CMK (cell line): ENCODE measurements around the gene KIFAP3.
"Not testable (repeated sequence)": the region's sequence is repeated elsewhere in the genome, so short reads cannot be mapped to it uniquely, and the experiment has no call there.

Experiments
- DNase-seq: peaks from one replicate; pipeline ENCODE4 v3.0.0-alpha.2; 2010; ENCODE audit warnings: low read depth

Gene KIFAP3

DNA sequence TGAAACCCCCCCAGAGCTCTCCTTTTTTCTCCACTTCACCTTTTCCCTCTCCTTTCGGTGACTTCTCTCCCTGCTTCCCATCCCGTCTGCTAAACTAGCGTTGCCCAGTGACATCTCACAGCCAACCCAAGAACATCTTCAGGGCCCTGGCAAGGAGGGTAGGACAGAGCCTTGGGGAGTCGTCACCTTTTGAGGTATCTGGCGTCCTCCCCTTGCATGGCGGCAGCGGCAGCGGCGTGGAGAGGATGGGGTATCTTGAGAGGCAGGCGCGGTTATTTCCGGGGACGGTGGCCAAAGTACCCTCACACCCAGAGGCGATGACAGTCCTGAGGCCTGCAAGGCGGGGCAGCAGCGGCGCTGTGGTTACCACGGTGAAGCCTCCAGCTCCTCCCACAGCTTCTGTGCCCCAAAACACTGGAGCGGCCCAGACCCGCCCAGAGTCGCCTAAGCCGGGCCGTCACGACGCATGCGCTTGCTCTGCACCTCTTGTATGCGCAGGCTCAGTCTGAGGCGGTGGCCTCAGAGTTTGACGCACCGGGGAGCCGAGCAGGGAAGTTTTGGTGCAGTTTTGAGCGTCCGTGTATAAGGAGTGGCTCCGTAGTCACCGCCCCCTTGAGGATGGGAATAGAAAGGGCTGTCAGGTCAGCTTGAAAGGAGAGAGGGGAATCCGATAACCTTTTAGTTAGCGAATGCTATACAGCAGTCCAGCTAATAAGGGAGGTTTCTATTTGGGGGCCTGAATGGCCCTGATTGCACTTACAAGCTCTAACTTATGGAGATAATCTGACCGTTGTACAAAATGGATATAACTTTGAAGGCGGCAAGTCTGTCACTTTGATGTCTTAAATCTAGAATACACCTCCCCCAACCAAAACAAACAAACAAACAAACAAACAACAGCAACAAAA, at the start of gene KIFAP3:
TSS of gene KIFAP3 (minus strand) at position 446 of the 908 bp plus-strand sequence. CDS start at position 218, 228 bp downstream.
- DNase-seq = peak; percentile 100

DNA sequence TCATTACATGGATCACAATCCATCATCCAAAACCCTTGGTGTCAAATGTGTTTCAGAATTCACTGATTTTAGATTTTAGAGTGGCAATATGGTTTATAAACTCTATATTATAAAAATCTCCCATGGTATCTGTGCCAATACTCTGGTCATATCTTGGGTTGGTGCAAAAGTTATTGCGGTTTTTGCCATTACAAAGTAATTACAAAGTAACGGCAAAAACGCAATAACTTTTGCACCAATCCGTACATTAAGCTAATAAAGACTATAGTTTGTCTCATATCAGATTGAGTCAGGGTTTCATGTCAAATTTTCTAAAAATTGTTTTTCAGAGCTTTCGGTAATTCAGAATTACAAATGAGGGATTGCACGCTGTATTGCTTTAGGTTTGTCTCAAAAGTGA, 47.9 kb upstream of the KIFAP3 start:
- DNase-seq = no peak

DNA sequence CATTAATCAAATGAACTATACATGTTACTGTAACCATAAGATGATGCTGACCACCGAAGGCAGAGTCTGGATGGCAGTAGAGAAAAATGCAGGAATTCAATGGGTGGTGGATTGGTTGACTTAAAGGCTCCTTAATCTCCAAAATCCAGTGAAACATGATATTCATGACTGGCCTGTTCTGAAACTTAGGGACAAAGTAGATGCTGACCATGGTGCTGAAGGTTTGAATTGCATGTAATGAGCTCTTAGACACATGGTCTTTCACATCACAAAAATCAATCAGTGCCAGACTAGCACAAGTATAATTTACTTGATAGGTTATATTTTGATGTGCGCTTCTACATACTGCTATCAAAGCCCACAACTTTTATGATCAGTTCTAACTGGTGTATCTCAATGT, 40.4 kb upstream of the KIFAP3 start:
- no peak for DNase-seq

DNA sequence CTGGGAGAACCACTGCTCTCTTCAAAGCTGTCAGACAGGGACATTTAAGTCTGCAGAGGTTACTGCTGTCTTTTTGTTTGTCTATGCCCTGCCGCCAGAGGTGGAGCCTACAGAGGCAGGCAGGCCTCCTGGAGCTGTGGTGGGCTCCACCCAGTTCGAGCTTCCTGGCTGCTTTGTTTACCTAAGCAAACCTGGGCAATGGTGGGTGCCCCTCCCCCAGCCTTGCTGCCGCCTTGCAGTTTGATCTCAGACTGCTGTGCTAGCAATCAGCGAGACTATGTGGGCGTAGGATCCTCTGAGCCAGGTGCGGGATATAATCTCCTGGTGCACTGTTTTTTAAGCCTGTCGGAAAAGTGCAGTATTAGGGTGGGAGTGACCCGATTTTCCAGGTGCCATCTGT, 38.6 kb upstream of the KIFAP3 start:
- DNase-seq = not testable (repeated sequence)

DNA sequence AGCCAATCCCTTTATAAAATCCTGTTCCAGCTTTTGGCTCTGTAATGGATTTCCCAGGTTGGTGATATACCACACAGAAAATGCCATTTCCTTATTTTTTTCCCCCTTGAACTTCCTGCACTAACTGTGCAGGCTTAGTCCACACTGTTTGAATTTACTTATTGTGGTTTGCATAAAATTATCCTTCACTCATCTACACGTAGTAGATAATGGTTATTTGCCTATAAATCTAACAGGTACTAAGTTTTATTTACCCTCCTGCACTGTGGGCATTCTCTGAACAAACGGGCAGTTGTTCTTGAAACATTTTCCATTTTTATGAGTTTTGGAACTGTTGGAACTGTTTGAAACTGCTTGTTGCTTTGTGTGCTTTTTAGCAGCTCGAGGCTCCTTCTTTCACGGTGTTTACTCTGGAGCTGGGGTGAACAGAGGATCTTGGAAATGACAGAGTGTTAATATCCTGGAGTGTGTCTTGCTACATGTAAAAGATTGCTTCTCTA, 23.0 kb upstream of the KIFAP3 start:
- DNase-seq = no peak

DNA sequence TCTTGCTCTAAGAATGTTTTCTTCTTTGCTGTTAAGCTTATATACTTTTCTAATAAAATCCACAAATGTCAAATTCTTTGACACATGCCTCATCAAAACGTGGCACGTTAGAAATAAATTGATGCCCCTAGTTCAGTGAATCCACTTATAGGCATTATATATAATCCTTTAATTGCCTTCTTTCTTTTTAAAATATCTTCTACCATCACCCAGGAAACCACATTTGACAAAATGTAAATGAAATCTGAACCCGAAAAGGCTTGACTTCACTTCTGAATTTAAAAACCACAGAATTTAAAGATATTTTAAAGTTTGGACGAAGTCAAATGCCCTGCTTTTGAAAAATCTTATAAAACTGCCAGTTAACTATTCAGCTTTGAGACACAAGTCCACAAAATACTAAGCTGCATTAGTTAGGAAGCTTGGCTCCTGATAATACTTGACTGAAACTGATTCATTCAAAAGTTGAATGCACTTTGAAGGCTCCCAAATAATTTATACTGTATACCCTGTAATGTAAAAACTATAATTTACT, 22.4 kb upstream of the KIFAP3 start:
- no peak for DNase-seq

DNA sequence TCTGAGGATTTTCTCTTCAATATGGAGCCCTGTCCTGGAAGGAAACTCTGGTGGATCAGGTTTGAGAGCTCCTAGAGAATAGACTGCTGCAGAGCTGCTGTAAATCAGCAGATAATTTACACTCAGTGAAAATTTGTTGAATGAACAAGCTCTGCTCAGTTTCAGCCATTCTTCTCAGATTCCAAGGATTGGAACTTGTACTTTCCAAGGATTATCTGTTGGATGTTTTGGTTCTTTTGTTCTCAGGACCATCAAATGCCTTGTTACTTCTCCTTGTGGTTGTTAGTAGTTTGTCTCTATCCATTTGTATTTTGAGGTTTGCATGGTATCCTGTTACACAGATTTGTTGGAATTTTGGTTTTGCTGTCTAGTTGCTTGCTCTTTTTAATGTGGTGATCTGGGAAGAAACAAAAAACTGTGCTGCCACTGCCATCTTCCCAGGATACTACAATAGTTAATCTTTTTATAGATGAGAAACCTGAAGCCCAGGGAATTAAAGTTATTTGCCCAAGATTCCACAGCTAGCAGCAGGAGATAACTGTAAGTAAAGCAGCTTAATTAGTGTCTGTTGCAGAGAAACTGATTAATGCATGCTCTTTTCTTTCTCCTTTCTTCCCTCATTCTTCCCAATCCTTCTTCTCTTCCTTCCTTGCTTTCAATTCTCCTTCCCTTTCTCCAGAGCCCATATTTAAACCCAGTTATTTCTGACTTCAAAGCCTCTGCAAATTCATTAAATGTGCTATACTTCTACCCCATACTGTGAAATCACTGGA, 21.7 kb upstream of the KIFAP3 start:
- no peak for DNase-seq

DNA sequence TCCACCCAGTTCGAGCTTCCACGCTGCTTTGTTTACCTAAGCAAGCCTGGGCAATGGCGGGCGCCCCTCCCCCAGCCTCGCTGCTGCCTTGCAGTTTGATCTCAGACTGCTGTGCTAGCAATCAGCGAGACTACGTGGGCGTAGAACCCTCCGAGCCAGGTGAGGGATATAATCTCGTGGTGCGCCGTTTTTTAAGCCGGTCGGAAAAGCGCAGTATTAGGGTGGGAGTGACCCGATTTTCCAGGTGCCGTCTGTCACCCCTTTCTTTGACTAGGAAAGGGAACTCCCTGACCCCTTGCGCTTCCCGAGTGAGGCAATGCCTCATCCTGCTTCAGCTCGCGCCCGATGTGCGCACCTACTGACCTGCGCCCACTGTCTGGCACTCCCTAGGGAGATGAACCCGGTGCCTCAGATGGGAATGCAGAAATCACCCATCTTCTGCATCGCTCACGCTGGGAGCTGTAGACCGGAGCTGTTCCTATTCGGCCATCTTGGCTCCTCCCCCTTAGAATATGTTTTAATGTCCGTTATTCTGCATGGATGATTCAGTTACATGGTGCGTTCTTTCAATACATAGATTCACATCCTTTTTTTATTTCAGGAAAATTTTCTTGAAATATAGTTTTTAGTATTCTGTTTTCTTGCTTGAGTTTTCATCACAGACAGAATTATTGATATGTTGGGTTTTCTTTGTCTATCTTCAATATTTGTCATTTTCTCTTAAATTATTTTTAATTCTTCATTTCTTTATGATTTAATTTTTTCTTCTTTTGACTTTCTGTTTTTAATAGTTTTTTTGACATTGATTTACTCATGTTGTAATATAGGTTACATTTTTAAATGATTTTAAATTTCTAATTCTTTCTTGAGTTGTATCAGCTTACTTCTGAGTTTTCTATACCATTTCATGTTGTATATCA, 20.5 kb upstream of the KIFAP3 start:
- not testable (repeated sequence) for DNase-seq

DNA sequence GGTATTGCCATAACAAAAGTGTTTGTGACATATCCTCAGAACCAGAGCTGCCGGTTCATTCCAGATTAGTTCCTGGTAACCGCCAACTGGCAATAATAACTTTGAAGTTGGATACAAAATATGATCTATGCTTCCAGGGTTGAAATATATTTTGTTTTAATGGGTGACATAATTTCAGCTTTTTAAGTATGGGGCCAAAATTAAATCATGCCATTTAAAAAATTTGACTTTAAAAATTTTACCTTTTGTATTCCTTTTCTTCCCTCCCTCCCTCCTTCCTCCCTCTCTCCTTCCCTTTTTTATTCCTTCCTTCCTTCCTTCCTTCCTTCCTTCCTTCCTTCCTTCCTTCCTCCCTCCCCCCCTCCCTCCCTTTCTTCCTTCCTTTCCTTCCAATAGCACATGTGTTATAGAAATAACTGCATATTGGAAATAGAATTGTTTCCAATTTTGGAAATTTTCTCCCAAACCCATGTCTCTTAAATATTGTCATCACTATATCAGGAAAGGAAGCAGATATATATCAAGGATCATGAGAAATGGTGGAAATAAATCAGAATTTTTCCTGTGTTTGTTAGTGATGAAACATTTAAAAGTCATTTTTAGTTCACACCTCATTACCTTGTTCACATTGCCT, 12.0 kb upstream of the KIFAP3 start:
- no peak for DNase-seq

DNA sequence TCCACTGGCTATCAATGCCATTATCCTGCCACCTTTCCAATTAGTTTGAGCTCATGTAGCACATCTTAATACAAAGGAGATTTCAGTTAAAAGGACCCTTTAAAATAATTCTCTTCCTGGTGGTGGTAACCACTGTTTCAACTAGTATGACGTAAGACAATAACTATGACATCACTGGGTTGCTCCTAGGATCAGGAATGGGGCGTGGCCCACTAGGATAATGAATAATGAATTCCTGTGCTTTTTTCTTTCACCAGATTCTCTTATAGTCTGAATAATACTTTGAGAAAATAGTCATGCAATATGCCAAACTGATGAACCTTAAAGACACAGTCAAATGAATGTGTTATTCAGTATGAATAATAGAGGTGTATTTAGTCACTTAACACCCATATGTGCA, 10.6 kb upstream of the KIFAP3 start:
- DNase-seq = no peak

DNA sequence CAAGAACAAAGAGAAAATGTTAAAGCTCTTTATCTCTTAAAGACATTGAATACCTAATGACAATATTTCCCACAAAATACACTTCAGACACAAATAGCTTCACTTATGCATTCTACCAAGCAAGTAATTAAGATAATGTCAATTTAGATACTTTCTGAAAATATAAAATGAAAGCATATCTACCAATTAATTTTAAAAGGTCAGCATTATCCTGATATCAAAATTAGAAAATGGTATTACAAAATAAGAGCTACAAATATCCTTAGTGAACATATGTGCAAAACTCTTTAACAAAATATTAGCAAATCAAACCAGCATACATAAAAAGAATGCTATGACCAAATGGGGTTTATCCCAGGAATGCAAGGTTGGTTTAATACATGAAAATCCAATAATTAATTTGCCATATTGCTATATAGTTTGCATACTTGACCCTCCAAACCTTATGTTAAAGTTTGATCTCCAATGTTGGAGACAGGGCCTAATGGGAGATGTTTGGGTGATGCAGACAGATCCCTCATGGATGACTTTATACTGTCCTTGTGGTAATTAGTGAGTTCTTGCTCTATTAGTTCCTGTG, 4.2 kb upstream of the KIFAP3 start:
- no peak for DNase-seq

DNA sequence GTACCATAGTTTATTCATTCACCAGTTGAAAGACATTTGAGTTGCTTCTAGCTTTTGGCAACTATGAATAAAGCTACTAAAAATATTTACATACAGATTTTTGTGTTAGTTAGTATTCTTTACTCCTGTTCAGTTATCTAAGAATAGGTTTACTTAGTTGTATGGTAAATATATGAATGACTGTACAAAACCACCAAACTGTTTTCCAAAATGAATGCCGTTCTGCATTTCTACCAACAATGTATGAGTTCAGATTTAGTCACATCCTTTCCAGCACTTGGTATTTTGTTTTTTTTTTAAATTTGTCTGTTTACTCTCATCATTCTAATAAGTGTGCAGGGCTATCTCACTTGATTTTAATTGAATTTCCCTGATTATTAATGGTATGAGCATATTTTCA, 3.4 kb upstream of the KIFAP3 start:
- no peak for DNase-seq

DNA sequence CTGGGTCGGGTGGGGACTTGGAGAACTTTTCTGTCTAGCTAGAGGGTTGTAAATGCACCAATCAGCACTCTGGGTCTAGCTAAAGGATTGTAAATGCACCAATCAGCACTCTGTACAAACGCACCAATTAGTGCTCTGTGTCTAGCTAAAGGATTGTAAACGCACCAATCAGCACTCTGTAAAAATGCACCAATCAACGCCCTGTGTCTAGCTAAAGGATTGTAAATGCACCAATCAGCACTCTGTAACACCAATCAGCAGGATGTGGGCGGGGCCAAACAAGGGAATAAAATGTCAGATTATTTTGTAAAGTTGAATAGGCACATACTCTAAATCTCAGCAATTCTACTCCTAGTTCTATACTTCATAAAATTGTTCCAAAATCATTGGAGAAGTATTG, 2.5 kb upstream of the KIFAP3 start:
- not testable (repeated sequence) for DNase-seq

DNA sequence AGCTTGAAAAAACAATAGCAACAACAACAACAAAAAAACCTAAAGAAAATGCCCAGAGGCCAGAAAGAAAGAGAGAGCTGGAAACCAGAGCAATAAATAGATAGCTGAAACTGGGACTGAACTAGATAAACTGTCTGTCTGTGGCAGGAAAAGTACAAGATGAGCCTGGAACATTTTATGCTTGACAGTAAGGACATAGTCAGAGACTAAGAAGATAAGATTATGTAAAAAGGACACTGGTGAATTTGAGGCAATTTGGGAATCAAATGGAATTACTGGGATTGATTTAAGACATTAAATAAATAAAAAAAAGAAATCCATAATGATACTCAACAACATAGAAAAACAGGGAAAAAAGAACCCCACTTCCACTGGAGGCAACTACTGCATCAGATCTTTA, 1.7 kb upstream of the KIFAP3 start:
- DNase-seq = no peak

DNA sequence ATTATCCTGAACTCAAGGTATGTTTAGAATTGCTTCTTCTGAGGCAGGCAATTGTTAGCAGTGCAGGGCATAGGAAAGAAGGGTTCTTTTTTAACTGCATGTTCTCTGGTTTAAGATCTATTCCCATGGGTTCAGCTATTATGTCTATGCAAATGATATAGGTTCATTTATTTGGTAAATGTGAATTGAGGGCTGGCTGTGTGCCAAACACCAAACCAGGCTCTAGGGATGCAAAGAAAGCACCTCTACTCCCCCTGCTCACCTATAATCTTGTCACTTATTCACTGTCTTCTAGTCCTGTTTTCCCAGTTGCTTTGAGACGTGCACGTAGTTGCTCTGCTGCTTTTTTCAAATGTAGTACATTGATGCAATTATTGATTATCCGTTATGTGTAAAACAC, 691 bp upstream of the KIFAP3 start:
- no peak for DNase-seq

DNA sequence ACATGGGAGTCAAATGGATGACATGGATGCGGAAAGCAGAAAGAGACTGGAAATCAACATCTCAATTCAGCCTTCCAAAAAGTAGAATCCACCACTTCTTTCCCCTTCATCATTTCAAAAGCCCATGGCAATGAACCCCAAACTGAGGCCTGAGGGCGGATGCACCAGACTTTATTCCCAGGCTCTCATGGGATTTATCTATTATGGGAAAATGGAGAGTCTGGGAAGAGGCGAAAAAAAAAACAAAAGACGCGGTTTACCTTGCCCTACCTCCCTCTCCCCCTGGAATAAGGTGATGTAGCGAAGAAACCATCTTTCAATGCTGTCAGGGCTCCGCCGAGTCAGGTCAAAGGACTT, 624 bp downstream of the KIFAP3 start:
- DNase-seq = no peak

DNA sequence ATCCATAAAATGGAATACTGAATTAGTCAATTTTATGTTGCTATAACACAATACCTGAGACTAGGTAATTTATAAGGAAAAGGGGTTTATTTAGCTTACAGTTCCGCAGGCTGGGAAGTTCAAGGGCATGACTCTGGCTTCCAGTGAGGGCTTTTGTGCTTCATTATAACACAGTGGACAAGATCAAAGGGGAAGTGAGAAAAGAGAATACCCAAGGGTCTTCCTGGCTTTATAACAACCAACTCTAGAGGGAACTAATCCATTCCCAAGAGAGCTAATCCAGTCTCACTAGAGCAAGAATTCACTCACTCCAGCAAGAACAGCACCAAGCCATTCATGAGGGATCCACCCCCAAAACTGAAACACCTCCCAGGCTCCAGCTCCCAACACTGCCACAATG, 3.1 kb downstream of the KIFAP3 start:
- no peak for DNase-seq

DNA sequence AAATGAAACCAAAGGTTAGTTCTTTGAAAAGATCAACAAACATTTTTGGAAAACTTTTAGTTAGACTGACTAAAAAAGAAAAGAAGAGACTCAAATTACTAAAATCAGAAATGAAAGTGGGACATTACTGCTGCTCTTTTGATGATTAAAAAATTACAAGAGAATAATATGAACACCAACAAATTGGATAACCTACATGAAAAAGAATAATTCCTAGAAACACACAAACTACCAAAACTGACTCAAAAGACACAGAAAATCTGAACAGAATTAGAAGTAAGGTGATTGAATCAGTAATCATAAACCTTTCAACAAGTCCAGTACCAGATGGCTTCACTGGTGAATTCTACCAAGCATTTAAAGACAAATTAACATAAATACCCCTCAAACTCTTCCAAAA, 5.6 kb downstream of the KIFAP3 start:
- no peak for DNase-seq

DNA sequence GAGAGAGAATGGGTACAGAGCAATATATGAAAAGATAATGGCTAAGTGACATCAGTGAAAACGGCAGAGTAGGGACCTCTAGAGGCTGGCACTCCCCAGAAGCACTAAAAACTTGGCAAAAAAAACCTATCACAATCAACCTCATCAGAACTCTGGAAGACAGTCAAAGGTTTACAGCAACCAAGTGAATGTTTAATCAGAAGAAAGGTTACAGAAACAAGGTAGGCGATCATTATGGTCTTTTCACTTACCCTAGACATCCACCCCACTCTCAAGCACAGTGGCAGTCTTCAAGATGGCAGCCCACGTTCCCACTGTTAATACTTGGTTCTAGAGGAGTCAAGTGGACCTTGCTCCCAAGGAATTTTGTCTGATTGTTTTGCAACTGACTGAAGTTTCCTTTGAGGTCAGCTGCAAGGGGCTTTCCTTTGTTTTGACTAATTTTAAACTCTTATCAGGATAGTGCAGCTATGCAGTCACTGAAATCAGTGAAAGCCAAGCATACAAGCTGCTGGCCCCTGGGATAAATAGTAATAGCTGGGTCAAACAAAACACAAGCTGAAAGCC, 7.2 kb downstream of the KIFAP3 start:
- peak; percentile 75 for DNase-seq

DNA sequence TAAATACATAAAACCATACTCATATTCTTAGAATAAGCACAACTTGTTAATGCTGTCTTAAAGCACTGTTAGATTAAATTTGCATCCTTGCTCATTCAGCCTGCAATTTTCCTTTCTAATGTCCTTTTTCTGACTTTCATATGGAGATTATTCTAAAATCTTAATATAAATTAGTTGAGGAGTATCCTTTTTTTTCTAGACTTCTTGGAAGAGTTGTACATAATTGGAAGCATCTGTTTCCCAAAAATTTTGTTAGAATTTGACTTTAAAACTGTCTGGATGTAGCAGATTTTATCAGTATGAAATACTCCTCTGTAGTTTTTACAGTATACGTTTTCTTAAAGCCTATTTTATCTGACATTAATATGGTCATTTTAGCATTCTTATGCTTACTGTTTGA, 9.7 kb downstream of the KIFAP3 start:
- no peak for DNase-seq
